Measurements from ENCODE around the gene WSCD2.

- TF ChIP-seq CTCF (conservative IDR thresholded peaks at IDR 0.05) (no peak), ZFX (IDR thresholded peaks at IDR 0.05) (no peak)
Observed at GRCh38 chr12:108231909-108232434, 102.9 kb downstream of the WSCD2 start.

Measured in C4-2B (cell line).